T-helper 9 cell (primary cell): ENCODE results near the gene ZNF581.
A peak's percentile ranks its signal among the peaks of the same experiment; 100 is the strongest.

ENCODE experiments used
- DNase-seq: peaks from one replicate; pipeline ENCODE4 v3.0.0-alpha.2; 2020

Gene ZNF581

DNA sequence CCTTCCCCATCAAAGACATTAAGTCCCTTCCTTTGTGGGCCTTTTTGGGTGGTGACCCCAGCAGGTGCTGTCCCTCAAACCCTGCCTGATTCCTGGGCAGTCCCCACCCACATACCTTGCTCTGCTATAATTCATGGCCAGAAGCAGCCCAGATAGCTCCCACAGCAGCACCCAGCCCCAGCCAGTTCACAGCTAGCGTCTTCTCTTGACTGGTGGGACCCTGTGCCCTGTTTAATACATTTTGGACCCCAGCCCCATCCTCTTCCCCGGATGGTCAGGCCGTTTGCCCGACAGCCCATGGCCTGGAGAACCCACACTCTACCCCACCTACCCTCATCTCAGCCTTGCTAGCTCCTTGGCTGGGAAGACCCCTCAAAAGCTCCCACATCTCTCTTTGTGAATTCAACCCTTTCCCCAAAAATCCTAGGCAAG is 6.7 kb downstream of the ZNF581 start:
- DNase-seq: no peak

DNA sequence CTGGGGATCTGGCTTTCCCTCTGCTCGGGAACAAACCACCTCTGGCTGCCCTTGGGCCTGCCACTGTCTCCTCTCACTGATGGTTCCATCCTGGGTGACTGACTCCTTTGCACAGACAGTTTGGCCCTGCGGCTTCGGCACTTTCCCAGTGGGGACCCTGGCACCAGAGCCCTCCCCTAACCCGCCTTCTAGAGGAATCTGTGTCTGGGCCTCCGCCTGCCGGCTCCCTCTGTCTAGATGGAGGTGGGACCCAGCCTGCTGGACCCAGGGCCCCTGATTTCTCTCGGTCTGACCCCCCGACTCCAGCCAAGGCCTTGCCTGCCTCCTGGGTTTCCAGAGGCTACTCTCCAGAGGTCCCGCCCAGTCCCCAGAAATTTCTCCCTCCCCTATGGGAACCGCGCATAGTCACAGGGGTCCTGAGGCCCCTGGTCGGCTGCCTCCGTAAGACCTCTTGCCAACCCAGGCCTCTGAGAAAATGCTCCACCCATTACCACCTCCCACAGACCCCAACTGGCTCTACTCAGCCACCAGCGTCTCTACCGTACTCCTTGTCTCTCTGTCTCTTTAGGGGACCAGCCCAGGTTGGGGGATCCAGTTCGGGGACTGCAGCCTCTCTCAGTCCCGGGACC is 7.3 kb downstream of the ZNF581 start:
- DNase-seq: no peak

DNA sequence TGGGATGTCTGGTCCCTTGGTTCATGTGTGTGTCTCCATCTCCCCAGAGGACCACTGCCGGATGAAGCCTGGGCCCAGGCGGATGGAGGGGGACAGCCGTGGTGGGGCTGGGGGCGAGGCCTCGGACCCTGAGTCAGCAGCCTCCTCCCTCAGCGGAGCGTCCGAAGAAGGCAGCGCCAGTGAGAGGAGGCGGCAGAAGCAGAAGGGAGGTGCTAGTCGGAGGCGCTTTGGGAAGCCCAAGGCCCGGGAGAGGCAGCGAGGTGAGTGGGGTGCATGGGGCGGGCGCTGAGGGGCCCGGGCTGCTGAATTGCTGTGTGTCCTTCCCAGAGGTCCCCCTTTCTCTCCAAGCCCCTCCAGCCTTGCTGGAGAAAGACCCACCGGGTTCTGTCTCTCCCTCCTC is 7.8 kb downstream of the ZNF581 start:
- no peak for DNase-seq

DNA sequence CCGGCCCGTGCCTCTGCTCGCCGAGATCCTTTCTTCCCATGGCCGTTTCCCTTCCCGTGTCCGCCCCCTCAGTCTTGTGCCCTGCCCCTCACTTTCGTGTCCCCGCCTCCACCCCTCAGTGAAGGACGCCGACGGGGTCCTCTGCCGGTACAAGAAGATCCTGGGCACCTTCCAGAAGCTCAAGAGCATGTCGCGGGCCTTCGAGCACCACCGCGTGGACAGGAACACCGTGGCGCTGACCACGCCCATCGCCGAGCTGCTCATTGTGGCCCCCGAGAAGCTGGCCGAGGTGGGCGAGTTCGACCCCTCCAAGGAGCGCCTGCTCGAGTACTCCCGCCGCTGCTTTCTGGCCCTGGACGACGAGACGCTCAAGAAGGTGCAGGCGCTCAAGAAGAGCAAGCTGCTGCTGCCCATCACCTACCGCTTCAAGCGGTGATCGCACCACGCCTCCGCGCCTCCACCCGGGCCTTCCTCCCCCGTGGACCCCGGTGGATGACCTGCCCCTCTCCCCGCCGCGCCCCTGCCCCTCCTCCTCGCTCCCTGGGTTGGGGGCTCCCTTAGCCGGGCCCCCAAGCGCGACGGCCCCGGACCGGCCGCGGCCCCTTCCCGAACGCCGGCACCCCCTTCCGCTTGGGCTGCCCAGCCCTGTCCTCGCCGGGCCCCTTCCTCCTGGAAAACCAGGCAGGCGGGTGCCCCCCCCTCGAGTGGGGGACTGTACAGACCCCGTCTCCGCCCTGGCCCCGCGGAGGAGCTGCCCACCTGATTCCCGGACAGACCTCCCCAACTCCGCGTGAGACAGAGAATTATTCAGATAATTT is 9.1 kb downstream of the ZNF581 start:
- DNase-seq: no peak

DNA sequence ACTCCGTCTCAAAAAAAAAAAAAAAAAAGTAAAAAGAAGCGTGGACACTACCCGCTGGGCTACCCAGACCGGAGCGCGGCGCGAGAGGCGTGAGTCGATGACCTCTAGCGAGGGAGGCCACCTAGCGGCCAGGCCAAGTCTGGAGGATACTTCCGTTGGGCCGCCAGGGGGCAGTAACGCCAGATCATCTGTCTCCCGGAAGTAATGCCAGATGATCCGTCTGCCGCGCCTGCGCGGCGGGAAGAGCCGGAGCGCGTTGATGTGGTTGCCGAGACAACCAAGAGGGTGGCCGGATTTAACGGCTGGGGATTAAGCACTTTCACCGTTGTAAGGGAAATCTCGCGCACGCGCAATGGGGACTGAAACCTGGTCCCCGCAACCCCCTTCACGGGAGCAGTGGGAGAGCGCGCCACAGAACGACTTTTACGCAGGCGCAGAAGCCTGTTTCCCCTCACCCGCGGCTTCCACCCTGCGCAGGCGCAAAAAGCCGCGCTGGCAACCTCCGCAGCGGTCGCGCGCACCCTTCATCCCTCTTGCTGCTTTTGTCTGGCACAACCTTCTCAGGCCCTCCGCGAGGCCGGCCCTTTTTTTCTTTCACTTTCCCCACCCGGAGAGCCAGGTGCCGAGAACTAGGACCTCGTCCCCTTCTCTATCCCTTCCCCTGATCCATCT is 10.3 kb downstream of the ZNF581 start:
- DNase-seq: peak; percentile 98

DNA sequence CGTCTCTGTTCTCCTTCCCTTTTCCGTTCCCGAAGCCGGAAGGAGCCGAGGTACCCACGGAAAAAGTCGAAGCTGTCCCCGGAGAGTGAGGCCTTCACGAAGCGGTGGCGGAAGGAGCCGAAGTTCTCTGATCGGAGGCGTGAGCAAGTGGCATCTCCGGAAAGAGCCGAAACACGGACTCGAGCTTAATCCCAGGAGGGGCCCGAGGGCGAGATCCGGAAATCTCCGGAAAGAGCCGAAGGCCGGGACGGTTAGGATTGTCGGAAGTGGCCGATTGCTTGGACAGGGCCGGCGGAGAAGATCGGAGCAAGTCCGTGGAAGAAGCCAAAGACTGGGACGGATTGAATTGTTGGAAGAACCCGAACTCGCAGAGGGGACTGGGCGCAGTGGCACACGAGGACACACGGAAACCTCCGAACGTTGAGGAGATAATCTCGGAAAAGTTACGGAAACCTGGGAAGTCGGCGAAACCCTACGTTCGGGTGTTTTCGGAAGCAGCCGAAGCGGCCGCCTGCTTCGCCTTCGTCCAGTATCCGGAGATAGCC is 10.9 kb downstream of the ZNF581 start:
- peak; percentile 97 for DNase-seq

DNA sequence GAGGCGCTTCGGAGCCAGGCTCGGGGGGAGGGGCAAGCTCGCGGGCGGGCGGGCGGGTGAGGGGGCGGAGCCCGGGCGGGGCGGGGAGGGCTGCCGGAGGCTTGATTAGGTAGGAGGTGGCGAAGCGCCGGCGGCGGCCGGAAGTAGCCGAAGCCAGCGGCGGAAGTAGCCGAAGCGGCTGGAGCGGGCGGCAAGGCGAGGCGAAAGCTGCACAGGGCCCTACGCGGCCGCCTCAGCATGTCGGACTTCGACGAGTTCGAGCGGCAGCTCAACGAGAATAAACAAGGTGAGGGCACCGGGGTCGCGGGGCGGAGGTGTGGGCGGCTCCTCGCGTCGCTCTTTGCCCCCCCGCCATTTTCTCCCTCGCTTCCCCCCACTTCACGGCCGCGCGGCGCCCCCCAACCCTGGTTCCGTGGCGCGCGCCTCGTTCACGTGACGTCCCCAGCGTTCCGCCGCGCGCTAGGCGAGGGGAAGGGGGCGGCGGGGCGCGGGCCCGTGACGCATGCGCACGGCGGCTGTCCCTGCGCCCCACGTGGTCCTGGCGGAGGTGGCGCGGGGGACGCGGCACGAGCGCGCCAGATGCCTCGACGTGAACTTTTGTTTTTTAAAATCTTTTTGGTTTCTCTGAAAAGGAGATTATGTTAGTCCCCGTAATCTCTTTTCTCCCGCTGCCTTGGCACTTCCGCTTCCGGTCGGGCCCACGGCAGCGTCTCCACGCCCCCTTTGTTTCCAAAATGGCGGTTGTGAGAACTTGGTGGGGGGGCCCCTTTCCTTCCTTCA is 11.6 kb downstream of the ZNF581 start, which contains the start of gene U2AF2:
U2AF2 (plus strand) TSS at position 168 of the 780 bp plus-strand sequence; CDS start at position 238, 70 bp downstream.
- DNase-seq: peak; percentile 99

DNA sequence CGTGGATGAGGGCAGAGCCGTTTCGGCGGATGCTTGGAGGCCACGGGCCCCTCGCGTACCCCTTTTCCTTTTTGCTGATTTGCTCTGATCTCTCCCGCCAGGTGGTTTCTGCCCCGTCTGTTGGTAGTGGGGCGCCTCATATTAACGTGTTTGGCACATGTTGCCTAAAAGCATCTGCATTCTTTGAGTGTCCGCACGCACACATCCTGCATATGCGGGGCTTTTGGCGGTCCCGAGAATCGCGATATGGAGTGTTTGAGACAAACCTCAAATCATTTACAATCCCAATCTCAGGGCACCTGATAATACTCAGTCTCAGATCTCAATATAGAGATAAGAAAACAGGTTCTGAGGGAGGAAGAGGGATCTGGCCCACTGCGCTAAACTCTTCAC is 12.2 kb downstream of the ZNF581 start:
- DNase-seq: no peak

DNA sequence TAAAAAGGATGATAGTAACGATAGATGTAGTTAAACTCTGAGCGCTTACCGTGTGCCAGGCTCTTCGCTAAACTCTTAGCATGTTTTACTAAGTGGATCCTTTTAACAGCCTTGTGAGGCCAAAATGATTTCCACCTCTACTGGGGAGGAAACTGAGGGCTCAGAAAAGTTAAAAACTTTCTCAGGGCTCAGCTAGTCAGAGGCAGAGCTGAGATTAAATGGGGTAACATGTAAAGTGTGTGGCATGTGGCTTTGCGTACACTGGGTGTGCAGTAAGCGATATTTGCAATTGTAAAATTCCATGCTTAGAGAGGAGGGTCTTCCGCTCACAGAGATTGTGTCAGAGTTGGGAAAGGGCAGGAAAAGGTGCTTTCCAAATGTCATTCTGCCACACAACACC is 13.1 kb downstream of the ZNF581 start:
- DNase-seq: no peak

DNA sequence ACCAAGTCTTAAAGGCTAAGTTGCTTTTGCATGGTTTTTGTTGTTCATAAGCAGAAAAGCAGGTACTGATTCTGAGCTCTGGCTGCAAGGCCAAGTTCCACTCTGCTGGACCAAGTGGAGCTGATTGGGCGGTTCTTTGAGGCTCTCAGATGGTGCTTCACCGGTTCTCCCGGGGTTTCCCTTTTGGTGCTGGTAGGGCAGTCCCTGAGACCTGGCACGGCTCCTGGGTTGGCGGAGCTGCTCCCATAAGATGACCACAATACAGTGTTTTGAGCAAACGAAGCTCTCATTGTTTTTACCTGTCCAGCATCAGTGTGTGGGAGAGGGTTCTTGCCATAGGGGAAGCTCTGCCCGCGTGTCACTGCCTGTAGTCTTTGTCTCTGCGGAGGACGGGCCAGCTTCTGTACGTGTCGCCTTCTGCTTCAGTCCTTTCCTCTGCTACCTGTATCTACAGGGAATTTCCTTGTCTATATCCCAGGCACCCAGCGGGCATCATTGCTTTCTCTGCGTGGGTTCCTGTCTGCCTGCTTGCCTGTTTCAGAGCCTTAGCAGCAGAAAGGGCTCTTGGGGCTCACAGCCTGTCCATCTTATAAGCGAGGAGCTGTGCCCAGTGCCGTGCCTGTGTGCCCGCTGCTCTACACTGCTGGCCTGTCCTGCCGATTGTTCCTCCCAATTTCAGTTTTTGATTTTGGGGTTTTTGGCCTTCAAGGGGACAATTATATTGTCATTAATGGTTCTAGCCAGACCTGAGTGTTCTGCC is 13.7 kb downstream of the ZNF581 start:
- DNase-seq: no peak

DNA sequence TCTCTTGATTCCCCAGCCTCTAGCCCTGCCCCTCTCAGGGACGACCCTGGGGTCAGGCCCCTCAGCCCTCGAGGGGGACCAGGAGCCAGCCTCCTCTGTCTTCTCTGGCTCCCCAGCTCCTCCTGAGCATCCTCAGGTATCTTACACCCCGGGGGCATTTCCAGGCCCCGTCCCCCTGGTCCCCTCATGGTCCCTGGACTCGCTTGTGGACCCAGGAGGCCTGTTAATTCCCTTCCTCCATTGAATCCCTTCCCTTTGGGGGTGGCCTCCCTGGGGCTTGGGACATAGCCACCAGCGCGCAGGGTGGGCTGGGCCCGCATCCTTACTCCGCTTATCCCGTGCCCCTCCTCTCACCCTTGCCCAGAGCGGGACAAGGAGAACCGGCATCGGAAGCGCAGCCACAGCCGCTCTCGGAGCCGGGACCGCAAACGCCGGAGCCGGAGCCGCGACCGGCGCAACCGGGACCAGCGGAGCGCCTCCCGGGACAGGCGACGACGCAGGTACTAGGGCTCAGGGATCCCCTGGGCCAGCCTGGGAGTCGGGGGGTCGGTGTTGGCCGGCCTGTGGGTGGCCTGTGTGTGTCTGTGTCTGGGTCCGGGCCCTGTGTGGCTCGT is 15.5 kb downstream of the ZNF581 start:
- DNase-seq: no peak

DNA sequence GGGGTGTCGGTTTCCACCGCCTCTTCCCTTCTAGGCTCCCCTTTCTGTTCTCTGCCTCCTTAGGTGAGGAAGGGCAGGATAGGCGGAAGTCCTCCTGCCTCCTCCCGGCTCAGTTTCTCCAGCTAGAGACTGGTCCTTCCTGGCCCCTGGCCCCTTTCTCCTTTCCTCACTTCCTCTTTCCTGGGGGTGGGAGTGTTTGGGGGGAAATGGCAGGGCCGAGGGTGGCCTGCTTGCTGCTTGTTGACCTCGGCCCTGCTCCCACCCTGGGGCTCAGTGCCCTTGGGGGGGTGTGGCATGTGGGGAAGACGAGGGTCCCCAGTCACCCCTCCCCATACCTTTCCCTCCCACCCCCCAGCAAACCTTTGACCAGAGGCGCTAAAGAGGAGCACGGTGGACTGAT is 16.4 kb downstream of the ZNF581 start:
- DNase-seq: no peak

DNA sequence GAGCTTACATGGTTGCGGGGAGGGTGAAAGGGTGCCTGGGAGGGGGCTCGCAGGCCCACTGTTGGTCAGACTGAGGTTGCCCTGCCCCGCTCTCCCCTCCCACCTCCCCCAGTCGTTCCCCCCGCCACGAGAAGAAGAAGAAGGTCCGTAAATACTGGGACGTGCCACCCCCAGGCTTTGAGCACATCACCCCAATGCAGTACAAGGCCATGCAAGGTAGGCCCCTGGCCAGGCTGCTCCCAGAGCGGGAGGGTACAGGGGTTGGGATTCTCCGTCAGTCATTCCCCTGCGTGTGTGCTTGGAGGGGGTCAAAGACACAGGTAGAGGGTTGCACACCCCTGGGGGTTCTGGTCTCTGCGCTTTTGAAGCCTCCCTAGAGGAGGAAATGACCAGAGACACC is 17.0 kb downstream of the ZNF581 start:
- no peak for DNase-seq

DNA sequence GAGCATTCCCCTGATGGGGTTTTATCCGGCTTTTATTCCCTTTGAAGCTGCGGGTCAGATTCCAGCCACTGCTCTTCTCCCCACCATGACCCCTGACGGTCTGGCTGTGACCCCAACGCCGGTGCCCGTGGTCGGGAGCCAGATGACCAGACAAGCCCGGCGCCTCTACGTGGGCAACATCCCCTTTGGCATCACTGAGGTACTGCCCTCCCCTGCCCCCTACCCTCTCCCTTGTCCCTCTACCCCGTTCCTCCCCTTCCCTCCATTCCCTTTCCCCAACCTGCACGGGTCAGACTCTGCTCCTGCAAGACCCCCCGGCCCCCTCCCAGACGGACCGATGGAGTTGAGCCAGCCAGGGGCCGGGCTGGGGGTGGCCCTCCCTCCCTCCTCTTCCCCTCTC is 17.5 kb downstream of the ZNF581 start:
- no peak for DNase-seq

DNA sequence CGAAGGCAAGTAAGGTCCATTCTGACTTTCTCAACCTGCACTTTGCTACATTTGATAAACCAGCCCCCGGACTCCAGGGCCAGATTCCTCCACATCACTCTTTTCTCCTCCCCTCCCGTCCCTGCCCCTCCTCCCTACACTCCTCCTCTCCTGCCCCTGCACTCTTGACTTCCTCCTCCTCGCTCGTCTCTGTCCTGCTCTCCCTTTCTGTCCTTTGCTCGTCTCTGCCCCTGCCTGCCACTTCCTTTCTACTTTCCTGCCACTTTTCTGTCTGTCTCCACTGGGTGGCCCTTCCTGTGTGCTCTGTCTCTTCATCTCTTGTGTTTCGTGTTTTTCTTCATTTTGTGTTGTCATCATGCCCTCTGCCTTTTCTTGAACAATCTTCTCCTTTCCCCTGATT is 18.4 kb downstream of the ZNF581 start:
- DNase-seq: no peak

DNA sequence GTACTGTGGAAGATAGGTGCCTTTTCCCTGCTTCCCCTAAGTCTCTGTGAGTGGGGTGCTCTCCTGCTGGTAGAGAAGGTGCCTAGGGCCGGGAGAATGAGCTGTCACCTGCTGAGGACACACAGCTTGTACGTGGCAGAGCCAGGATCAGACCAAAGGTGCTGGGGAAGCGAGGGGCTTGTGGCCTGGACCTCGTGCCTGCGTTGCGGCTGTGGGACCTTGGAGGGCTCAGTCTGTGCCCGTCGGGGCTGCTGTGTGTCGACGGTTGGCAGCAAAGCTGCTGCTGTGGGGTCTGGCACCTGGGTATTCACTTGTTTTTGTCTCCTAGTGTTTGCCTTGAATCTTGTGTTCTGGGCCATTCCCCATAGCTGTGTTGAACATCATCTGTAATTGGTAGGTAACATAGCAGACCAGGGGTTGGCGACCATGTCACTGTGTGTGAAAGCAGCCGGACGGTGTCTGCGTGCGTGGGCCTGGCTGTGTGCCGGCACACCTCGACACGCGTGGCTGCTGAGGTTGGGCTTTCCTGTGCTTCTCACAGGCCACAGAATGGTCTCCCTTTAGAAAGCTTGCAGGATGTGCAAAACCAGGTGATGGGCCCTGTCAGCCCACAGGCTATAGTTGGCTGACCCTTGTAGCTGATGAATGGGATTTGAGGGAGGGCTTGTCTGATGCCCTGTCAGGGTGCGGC is 20.5 kb downstream of the ZNF581 start:
- DNase-seq: no peak

DNA sequence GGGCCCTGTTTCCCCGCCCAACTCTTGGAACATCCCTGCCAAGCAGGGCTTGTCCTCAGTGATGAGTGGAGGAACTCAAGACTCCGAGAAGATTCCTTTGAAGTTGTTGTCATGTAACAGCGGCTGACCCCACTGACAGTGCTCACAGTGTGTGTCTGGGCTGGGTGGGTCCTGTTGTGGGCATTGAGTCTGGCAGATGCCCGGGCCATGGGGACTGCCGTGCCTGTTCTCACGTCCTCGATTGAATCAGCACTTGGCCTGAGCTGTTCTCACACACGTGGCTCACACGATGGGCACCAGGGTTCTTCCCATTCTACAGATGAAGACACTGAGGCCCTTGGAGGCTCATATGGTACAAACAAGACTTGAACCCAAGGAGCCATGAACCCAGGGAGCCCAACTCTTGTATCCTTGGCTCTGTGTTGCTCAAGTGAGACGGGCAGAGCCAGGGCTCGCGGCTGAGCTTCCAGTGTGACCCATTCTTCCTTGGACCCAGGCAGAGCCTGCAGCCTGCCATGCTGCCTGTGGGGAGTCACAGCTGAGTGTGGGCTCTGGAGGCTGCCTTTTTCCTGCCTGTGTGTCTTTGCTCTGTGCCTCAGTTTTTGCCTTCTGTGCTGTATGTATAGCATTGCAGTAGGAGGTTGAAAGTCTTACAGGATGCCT is 23.0 kb downstream of the ZNF581 start:
- DNase-seq: no peak

DNA sequence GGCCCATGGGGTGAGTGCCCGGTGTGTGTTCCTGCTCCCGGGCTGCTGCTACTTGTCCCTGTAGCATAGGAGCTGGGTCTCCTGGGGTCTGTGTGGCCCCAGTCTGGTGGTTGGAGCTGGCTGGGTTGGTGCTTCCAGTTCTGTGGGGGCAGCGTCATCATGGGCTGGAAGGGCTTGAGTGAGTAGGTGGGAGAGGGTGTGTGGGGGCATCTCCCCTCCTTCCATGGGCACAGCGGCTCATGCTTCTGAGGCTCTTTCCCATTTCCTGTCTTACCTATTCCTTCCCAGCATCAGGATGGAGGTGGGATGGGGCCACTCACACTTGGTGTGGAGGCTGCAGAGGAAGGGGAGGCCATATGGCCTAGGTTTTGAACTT is 23.5 kb downstream of the ZNF581 start:
- no peak for DNase-seq

DNA sequence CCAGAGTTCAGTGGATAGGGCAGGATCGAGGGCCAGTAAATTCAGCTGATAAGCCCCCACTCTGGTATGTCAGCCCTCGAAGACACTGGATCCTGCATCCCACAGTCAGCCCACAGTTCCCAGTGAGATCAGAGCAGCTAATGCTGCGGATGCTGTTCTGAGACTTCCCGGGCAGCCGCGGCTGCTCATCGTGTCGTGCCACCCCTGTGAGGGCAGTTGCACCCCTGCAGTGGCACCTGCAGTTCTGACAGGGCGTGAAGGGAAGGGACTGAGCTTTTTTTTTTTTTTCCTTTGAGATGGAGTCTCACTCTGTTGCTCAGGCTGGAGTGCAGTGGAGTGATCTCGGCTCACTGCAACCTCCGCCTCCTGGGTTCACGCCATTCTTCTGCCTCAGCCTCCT is 24.1 kb downstream of the ZNF581 start:
- no peak for DNase-seq

DNA sequence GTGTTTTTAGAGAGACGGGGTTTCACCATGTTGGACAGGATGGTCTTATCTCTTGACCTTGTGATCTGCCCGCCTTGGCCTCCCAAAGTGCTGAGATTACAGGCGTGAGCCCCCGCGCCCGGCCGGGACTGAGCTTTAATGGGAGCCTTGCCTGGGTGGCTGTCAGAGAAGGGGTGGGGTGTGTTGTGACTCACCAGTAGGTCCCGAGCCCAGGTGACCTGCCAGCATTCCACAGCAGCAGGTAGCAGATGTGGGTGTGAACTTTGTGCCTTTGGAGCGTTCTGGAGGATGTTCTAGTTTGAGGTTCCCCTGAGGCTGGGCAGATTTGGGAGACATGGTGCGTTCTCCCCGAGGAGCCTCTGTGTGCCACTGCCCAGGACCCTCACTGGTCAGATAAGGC is 24.5 kb downstream of the ZNF581 start:
- no peak for DNase-seq
